ENCODE results near the gene ZNF462.

- TF ChIP-seq CTCF (conservative IDR thresholded peaks at IDR 0.05; ENCODE audit: low read depth in 2 of 2) = no peak
- TF ChIP-seq EZH2phosphoT487 (IDR thresholded peaks at IDR 0.05; ENCODE audit: unreplicated experiment) = no peak
- no peak for TF ChIP-seq JUNB (IDR thresholded peaks at IDR 0.05; ENCODE audit: unreplicated experiment)
- TF ChIP-seq CREB1 (CRISPR knock-in tag; IDR thresholded peaks at IDR 0.05; ENCODE audit: low read depth) = no peak
- TF ChIP-seq NANOG (IDR thresholded peaks at IDR 0.05; ENCODE audit: borderline replicate concordance) = no peak
- TF ChIP-seq POLR2AphosphoS5 (IDR thresholded peaks at IDR 0.05; ENCODE audit: low read depth) = no peak
- no peak for TF ChIP-seq EZH2 (IDR thresholded peaks at IDR 0.05; ENCODE audit: low read depth, unreplicated experiment)
These were observed 22.5 kb downstream of the ZNF462 start for GRCh38 chr9:106885451-106885850.
